GM15510 (cell line): ENCODE results near the gene NEK1.
A peak's percentile ranks its signal among the peaks of the same experiment; 100 is the strongest.

Experiments
- POLR2A ChIP-seq: IDR thresholded peaks from 3 replicates; pipeline ENCODE4 v1.6.1; 2011; ENCODE audit warnings: borderline replicate concordance; ENCODE audit not compliant: insufficient read length; ENCODE audit errors: extremely low read depth

NEK1 gene

DNA sequence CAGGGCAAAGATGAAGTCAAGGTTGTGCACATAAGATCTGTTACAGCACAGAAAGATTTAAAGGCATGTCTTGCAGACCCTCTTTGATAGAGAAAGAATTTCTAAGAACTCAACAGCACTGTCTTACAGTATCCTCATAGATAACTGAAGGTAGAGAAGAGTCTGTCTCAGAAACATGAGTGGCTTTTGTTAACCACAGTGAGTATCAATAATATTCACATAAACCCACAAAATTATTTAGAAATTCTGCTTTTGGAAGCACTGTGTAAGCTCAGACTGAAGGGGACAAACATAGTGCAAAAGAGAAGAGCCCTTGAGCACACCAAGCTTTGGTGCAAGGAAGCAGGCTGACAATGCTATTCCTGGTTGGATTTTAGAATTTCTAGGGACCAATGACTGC, 175.6 kb downstream of the NEK1 start:
- TF ChIP-seq POLR2A = no peak

DNA sequence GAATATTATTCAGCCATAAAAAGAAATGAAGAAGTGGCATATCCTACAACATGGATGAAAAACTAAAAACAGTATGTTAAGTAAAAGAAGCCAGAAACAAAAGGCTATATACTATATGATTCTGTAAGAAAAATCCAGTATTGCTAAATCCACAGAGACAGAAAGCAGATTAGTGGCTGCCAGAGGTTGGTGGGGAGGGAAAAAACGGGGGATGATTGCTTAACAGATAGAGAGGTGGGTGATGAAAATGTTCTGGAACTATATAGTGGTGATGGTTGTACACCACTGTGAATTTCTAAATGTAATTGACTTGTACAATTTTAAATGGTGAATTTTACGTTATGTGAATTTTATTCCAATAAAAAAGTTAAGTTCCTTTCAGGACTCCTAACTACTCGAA, 184.0 kb downstream of the NEK1 start:
- TF ChIP-seq POLR2A = no peak

DNA sequence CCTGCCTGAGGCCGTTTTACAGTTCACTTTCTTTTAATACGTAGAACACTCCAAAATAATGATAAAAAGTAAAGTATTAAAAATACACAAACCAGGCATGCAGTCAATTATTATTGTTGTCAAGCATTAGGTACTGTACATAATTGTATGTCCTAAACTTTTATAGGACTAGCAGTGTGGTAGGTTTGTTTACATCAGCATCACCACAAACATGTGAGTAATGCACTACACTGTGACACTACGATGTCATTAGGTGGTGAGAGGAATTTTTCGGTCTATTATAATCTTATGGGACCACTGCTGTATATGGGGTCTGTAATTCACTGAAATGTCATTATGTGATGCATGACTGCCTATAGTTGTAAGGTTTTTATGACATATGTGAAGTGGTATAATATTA, 192.1 kb downstream of the NEK1 start:
- no peak for TF ChIP-seq POLR2A

DNA sequence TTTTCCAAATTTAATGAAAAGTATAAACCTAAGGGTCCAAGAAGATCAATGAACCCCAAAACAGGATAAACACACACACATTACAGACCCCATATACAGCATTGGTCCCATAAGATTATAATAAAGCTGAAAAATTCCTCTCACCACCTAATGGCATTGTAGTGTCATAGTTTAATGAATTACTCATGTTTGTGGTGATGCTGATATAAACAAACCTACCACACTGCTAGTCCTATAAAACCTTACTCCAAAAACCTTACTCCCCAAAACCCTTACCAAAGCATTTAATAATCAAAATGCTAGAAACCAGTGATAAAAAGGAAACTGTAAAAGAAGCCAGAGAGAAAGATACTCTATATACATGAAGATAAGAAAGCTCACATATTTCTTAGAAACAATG, 193.5 kb downstream of the NEK1 start:
- TF ChIP-seq POLR2A = no peak

DNA sequence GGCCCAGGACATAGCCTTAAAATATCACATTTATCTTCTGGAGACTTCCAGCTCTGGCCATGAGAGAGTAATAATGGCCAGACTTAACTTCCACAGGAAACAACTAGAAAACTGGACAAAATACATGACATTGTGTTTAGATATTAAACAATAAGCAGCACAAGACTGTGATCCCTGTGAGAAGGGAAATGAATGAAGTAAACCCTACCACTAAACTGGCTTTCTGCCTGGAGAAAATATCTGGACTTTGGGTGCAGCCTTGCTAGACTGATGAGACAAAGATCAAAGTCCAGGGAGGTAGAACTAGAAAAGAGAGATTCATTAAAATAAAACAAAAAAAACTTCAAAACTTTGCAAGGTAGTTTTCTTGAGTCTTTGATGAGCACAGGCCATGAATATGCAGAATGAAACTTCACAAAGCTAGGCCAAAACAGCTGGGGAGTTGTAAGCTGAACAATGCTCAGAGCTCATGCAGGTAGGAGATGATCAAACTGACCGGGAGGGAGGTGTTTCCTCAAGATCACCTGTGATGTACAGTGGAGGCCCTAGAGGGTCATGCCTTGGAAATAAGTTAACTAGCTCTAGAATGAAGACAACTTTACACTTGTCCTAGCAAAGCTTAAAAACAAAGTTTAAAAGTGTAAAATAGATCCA, 194.6 kb downstream of the NEK1 start:
- TF ChIP-seq POLR2A = no peak

DNA sequence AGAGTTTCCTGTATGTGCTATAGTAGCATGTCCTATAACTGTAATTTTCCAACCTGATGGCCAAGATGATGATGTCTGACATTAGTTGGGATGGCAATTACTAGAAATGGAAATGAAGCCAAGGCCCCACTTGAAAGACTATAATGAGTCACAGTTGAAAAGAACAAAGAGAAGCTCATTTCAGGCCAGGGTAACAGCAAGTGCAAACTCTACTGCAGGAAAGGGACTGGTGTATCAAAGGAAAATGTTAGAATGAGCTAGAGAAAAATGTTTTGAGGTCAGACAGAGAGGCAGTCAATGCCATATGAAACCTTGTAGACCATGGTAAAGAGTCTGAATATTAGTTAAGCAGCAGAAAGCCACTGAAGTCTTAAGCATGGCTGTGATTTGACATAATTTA, 195.4 kb downstream of the NEK1 start:
- no peak for TF ChIP-seq POLR2A

DNA sequence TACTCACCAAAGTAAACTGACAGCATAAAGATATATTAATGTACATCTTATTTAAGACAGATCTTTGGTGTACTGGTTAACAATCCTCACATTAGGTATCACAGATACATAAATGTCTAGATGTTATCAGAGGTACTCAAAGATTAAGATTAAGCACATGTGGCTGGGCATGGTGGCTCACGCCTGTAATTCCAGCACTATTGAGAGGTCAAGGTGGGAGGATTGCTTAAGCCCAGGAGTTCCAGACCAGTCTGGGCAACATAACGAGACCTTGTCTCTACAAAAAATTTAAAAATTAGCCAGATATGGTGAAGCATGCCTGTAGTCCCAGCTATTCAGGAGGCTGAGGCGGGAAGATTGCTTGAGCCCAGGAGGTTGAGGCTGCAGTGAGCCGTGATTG, 195.9 kb downstream of the NEK1 start:
- TF ChIP-seq POLR2A = no peak

DNA sequence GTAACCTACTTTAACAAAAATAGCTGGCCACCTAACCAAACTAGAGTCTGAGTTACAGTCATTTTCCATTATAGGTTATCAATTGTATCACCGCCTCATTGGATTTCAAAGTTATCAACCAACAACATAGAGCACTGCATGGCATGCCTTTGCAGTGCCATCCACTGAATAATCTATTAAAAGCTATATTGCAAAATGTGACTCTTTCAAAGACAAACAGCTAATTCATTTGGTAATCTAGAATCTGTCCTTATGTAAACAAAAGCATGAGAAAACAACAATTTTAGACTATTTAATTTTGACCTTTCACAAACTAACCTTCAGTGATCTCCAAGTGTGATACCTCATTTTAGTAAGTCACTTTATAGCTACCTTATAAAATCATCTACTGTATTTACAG, 197.5 kb downstream of the NEK1 start:
- no peak for TF ChIP-seq POLR2A

DNA sequence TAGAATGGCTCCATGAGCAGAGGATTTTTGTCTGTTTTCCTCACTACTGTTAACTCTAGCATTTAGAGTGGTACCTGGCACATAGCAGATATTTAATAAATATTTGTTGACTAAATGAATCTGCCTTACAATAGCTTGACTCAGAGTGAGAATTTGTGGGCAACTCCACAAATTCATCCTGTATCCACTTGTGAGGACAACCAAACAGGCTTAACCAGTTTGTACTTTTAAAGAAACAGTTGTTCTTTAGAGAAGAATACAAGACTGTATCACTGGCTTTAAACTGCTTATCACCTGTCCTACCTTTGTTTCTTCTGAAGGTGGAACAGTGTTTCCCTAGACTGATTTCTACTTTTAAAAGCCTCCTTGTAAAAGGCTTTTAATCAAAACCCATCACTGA, 200.3 kb downstream of the NEK1 start:
- TF ChIP-seq POLR2A = no peak

DNA sequence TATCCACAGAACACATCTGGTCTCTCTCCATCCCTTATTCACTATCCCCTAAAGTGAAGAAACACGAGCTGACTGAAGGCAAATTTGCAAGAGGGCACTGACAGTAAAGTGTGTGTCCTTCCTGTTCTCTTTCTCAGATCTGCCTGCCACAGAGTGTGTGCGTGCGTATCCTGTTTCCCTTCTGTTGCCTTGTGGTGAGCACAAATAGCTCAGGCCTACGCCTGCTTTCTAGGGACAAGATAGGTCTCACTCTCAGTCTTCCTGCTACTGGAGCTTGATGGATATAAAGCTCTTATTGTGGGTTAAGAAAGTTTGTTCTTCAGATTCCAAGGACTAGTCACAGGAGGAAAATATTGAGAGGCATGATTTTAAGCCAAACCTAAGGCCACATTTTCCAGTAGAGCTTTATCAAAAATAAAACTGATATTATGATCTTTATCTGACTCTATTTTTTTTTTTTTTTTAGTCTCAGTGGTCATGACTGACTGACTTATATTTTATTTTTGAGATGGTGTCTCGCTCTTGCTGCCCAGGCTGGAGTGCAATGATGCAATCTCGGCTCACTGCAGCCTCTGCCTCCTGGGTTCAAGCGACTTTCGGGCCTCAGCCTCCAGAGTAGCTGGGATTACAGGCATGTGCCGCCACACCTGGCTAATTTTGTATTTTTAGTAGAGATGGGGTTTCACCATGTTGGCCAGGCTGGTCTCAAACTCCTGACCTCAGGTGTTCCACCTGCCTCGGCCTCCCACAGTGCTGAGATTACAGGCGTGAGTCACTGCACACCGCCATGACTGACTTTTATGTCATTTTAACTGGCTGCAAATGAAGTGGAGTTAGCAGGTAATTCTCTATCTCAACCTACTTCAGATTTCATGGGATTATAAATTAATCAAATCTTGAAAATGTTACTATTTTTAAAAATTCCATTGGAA, 201.3 kb downstream of the NEK1 start:
- TF ChIP-seq POLR2A = peak; percentile 35

DNA sequence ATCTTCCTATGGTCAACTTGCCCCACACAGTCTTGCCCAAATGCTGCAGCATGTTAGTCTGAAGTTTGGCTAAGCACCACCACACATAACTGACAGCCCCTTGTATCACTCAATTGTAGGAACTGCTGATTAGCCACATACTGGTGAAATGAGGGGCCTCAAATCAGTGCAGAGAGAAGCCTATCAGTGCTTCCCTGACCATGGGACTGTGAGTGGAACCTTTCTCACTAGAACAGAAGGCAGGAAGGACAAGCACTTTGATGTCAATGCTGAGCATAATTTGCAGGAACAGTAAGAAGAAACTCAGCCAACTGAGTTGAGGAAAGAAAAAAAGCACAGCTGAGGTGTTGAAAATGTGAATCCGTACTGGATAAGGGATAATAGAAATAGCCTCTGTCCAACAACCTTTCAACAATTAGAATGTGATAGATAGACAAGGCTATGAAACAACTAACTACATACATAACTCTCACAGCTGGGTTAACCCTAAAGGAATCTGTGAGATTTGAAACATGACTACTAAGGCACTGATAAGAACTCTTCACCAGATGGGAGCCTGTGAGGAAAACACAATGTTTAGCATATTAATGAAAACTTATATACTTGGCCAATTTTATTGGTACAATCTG, 205.1 kb downstream of the NEK1 start:
- TF ChIP-seq POLR2A = no peak

DNA sequence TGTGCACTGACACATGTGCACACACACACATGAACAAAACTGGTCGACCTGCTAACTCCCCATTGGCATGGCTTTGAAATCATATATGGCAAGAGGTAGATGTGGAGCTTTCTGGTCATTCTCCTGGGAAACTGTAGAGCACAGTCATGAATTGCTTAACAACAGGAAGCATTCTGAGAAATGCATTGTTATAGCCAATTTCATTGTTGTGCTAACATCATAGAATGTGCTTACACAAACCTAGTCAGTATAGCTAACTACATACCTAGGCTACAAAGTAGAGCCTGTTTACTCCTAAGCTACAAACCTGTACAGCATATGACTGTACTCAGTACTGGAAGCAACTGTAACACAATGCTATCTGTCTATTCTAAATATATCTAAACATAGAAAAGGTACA, 207.4 kb downstream of the NEK1 start:
- TF ChIP-seq POLR2A = no peak

DNA sequence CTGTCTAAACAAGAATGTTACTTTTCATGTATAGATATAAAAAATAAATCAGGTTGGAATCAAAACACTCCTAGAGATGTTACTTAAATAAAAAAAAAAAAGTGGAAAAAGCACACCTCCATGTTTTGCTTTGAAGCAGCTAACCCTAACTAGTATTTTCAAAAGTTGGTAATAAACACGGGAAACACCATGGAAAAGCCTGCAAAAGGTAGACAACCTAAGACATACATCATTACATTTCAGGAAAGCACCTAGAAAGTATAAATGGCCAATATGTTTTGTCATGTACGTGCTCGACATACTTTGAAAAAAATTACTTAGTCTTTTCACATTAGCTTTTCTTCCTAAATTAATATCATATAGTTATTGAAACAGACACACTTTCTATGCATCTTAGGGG, 211.6 kb downstream of the NEK1 start:
- no peak for TF ChIP-seq POLR2A

DNA sequence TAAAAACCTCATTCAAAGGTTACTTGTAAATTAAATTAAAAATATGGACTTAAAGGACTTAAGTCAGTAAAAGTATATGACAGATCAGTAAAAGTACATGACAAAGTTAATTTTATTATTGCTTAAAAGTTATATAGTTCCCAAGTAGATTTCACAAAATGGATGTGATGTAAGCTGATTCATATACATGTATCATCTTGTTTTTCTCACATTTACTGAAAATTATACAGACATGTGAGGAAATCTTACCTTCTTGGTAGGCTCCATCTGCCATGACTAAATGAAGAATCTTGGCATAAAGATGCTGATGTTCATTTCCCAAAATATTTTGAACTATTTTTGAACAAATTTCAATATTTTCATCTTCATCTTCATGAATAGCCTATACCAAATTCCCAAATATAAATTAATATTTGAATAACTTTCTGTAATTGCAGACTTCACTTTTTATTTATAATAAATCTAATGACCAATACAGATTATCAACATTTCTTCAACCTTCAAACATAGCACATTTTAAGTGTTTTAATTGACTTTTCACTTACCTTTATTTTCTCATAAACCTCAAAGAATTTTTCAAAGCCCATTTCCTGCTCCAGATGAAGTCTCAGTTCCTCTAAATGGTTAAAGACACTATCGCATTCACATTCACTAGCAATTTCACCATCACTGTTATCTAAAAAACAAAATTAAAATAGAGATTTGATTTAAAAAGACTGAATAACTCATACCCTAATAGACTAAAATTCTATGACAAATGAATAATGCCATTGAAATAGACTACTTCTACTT, 212.2 kb downstream of the NEK1 start:
- TF ChIP-seq POLR2A = no peak

DNA sequence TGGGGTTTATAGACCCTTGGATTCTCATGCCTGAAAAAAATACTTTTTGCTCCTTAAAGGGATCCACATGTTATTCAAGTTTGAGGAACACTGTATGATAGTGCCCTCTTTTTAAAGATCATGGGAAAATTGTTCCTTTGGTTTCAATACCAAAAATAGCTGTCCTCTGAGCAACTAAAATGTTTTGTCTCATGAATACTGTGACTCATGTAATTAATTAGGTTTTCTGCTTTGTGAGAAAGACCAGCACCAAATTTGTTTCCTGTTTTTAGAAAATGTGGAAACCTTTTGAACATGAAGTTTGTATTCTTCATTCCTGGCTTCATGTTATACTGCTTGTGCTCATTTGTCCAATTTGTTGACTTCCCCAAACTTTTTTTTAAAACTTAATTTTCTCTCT, 214.1 kb downstream of the NEK1 start:
- TF ChIP-seq POLR2A = no peak
